GM19397 (cell line): ENCODE results near the gene HSPBAP1.

ENCODE experiments used
- ATAC-seq: cut with Tn5 transposase; IDR thresholded peaks from one replicate; pipeline ENCODE4 v1.9.1; 2021; ENCODE audit warnings: mild to moderate bottlenecking, moderate library complexity; ENCODE audit not compliant: unreplicated experiment

HSPBAP1 gene, protein sequence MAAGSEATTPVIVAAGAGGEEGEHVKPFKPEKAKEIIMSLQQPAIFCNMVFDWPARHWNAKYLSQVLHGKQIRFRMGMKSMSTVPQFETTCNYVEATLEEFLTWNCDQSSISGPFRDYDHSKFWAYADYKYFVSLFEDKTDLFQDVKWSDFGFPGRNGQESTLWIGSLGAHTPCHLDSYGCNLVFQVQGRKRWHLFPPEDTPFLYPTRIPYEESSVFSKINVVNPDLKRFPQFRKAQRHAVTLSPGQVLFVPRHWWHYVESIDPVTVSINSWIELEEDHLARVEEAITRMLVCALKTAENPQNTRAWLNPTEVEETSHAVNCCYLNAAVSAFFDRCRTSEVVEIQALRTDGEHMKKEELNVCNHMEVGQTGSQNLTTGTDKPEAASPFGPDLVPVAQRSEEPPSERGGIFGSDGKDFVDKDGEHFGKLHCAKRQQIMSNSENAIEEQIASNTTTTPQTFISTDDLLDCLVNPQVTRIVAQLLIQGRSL

DNA sequence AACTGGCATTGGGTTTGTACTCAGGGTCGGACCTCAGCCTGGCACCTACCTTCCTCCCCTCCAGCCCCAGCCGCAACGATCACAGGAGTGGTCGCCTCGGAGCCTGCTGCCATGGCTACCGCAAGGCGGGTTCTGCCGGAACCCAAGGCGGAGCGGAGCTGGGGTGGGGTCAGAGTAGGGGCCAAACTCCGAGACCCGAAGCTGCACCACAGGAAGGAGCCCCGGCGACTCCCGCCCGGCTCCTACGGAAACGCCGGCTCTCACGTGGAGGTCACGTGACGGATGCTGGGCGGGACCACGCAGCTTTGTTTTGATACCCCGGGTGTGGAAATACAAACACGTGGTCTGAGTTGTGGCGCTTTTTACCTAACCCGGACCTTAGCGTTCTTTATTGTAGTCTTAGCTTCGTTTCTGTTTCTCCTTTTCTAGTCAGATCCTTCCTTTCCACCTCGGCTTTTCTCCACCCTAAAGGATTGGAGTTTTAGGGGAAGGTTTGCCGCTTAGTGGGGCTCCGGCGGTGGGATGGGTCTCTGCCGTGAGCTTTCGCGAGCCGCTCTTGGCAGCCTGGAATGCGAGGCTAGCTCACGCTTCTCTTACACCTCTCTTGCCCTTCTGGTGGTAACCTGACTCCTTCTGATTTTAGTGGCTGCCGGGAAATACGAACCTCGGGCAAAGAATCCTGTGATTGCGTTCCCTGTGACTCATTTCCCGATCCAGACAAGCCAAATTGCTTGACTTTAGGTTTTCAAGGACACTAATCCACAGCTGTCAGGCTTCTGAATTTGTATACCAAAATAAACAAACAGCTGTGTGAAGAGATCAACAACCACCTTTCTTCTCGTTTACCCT, at the start of gene HSPBAP1:
HSPBAP1 (minus strand) TSS at position 264 of the 849 bp plus-strand sequence; CDS start at position 113, 151 bp downstream.
- ATAC-seq, result peak; percentile 61

DNA sequence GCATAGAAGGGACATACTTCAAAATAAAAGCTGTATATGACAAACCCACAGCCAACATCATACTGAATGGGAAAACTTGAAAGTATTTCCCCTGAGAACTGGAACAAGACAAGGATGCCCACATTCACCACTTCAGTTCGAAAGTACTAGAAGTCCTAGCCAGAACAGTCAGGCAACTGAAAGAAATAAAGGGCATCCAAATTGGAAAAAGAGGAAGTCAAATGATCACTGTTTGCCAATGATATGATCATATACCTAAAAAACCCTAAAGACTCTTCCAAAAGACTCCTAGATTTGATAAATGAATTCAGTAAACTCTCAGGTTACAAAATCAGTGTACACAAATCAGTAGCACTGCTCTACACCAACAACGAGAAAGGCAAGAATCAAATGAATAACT, 42.0 kb upstream of the HSPBAP1 start:
- ATAC-seq, result no peak

GRCh38 chr3:122828281-122828680, 34.6 kb upstream of the HSPBAP1 start:
- no peak for ATAC-seq

- ATAC-seq, result no peak
These were observed 32.6 kb upstream of the HSPBAP1 start for GRCh38 chr3:122826278-122826677.

GRCh38 chr3:122825460-122825859, 31.8 kb upstream of the HSPBAP1 start:
- ATAC-seq, result no peak

- ATAC-seq, result no peak
These were observed 31.1 kb upstream of the HSPBAP1 start for GRCh38 chr3:122824465-122825381.

GRCh38 chr3:122816587-122816986, 23.0 kb upstream of the HSPBAP1 start:
- no peak for ATAC-seq

DNA sequence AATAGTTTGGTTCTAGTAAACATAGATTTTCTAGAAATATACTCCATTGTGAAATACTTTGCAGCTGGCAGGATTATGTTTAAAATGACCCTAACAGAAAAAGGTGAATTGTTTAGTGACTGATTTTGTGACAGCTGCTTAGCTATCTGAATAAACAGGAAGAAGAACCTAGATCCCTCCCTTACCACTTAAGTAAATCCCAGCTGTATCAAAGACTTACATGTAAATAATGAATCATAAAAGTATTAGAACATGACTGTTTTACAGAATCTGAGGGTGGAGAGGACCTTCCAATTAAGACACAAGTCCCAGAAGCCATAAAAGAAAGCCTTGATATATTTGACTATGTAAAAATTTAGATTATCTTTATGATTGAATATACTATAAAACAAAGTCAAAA, 17.1 kb upstream of the HSPBAP1 start:
- no peak for ATAC-seq

- ATAC-seq, result no peak
These were observed 10.3 kb upstream of the HSPBAP1 start for GRCh38 chr3:122803977-122804376.

- no peak for ATAC-seq
These were observed 8.7 kb upstream of the HSPBAP1 start for GRCh38 chr3:122802323-122802722.

GRCh38 chr3:122800706-122801237, 7.1 kb upstream of the HSPBAP1 start:
- ATAC-seq, result no peak

DNA sequence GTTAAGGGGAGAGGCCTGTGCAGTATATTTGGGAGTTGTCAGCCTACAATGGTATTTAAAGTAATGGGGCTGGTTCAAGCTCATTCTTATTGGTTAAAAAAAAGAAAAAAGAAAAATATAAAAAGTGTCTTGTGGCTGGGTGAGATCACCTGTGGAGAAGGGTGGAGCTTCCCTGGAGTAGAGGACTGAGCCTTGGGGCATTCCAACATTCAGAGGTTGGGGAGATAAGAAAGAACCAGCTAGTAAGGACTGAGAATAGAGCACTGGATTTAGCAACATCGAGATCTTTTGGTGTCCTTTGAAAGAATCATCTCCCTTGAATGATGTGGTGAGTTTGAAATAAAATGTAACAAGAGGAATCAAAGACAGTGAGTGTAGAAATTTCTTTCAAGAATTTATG, 6.4 kb upstream of the HSPBAP1 start:
- no peak for ATAC-seq

DNA sequence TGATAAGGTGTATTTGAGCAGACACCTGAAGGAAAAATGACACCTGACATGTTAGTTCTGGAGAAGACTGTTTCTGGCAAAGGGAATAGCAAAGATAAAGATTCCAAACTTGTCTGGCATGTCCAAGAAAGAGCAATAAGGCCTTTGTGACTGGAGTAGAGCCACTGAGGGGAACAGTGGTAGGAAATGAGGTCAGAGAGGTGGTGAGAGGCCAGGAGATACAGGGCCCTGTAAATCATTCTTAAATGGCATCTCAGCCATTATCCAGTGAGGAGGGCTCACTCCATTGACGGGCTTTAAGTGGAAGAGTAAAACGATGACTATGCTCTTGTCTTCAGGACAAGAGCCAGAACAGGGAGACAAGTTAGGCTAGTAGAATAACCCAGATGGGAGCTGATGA, 5.7 kb upstream of the HSPBAP1 start:
- ATAC-seq, result no peak

- no peak for ATAC-seq
These were observed 3.7 kb upstream of the HSPBAP1 start for GRCh38 chr3:122797291-122797690.

DNA sequence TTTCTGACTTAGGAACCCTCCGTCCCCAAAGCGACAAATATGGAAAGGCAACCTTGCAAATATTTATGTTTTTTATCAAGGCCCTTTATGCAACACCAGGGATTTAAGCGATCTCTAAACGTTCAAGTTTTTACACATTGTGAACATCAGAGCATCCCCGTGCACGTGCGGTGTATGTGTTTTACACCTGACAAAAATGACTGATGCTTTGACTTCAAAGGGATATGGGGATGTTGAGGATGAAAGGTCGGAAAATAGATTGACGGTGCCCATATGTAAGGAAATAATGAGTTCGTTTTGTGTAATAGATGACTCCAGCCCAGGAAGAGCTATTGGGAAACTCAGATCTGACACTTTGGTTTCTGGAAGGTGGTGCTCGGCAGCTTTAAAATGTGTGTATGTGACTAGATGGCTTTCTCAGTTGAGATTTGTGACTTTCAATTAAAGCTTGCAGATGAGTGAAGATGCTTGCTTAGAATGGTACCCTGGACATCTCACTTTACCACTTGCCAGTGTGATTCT, 2.1 kb upstream of the HSPBAP1 start:
- ATAC-seq, result no peak

DNA sequence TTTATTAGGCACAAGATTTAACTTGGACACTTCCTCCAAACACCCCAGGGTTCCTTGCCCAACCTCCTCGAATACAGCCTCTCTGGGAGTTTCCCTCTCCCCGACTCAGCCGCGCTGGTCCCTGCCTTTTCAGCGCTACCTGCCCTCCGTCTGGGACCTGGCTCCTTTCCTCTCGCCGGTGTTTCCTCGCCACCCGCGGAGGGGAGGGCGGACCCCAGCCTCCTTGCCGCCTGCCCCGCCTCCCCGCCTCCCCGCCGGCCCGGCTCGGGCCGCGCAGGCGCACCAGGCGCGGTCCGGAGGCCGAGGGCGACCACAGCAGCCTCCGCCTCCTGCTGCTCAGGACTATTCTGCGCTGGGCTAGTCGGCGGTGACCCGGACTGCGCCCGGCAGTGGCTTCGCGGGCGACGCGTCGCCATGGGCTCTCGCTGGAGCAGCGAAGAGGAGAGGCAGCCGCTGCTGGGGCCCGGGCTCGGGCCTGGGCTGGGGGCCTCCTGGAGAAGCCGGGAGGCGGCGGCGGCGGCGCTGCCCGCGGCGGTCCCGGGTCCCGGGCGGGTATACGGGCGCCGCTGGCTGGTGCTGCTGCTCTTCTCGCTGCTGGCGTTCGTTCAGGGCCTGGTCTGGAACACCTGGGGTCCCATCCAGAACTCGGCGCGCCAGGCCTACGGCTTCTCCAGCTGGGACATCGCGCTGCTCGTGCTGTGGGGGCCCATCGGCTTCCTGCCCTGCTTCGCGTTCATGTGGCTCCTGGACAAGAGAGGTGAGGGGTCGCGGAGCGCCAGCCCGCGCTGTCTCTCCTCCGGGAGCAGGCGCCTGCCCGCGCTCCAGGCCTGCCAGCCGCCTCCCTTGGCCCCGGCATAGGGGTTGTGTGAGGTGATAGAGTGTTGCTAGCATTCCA, 1.4 kb upstream of the HSPBAP1 start, which contains the start of gene SLC49A4:
SLC49A4 (plus strand) TSS at position 291 of the 895 bp plus-strand sequence; CDS start at position 415, 124 bp downstream.
- ATAC-seq, result peak; percentile 81

- no peak for ATAC-seq
These were observed 800 bp upstream of the HSPBAP1 start for GRCh38 chr3:122794483-122794778.

- ATAC-seq, result no peak
These were observed 3.9 kb downstream of the HSPBAP1 start for GRCh38 chr3:122789585-122790273.

DNA sequence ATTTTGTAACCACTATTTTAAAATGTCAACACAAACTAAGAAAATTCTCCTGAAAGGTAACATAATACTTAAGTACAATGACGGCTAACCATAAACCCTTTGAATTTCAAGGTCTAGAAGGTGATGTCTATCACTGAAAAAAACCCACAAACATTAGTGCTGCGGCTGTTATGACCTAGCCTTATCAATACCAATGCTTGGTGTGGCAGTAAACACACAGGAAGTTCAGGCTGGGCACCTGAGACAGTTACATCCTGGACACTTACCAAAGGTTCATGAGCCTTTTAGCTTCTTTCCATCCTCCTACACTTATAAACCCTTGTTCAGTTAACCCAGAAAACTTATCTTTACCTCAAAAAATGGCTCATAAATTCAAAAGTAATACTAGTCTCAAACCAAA, 5.8 kb downstream of the HSPBAP1 start:
- no peak for ATAC-seq
